GM19240 (cell line): Measurements from ENCODE around the gene LMTK2.

Experiments
- DNase-seq: peaks from one replicate; pipeline ENCODE4 v3.0.0; 2011; ENCODE audit warnings: low spot score; ENCODE audit not compliant: insufficient read length

LMTK2 gene

GRCh38 chr7:98174334-98175259 lies 67.9 kb downstream of the LMTK2 start:
- DNase-seq, result no peak

- DNase-seq, result no peak
Measured at GRCh38 chr7:98175260-98175940, 68.7 kb downstream of the LMTK2 start.

DNA sequence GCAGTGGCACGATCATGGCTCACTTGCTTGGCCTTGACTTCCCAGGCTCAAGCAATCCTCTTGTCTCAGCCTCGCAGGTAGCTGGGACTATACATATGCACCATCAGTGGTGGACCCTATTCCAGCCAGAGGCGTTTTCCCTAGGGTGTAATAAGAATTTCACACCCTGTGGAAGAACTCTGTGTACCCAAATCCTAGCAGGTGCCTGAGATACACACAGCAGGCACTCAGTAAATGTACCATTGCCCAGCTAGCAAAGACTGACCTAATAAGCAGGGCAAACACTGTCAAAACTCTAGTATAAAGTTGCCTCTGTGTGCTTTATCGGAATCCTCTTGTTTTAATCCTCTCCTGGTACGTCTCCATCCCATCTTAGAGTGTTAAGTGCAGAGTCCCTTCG lies 70.9 kb downstream of the LMTK2 start:
- no peak for DNase-seq

DNA sequence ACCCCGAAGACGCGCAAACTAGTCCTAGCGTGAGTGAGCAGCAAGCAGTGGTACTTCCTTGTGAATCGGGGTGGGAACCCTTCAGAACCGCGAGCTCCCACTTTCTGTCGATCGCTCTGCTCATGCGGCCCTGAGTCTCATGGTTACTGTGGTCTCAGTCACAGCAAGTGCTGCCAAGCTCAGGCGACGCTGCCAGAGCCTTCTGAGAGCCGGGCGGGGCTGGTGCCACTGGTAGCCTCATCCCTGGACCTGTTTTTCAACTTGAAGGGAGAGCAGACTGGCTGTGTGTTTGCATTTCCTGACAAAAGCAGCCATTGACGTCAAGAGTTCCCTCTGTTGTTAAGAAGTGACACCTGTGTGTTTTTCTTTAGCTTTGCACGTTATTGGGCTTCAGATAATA lies 71.7 kb downstream of the LMTK2 start:
- DNase-seq, result no peak

DNA sequence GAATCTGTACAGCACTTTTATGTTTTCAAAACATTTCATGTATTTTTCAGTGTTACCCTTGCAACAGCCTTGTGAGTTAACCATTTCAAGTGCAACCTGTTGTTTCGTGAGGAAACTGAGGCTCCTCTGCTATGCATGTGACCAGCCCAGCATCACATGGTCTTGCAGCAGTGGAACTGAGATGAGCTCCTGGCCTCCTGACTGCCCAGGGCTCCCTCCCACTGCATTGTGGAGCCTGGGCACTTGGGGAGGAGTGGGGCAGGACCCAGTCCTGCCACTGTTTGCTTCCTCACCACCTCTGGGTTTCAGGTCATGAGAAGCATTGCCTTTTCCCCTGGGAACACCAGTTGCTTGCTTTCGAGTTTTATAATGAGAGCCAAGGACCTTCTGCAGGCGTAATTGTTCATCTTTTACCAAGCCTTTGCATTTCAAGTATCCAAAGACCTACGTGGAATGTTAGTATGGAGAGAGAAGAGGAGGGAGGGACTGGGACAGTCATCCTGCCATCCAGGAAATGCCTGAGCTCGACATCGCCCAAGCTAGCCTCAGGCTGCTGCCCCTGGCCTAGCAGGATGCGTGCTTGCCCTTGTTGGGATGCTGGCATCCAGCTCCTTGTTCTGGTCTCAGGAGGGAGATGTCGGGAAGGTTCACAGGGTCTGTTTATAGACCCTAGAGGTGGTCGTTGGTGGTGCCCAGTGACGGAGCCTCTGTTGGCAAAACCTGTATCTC lies 72.3 kb downstream of the LMTK2 start:
- DNase-seq, result no peak

DNA sequence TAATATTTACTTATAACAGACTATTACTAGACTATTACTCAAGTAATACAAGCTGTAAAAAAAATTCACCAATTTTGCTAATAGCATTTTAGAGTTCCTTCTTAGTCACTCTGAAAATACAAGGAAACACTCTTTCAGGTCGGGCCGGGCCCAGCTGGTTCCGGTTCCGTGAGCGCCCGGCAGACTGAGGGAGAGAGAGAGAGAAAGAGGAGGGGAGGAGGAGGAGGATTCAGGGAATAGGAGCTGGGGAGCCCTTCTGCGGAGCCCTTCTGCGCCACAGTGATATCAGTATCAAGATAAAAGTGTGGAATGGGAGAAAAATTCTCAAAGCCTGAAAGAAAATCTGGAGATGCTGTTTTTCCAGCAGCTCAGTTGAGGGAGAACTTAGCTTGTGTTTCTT lies 74.1 kb downstream of the LMTK2 start:
- no peak for DNase-seq

DNA sequence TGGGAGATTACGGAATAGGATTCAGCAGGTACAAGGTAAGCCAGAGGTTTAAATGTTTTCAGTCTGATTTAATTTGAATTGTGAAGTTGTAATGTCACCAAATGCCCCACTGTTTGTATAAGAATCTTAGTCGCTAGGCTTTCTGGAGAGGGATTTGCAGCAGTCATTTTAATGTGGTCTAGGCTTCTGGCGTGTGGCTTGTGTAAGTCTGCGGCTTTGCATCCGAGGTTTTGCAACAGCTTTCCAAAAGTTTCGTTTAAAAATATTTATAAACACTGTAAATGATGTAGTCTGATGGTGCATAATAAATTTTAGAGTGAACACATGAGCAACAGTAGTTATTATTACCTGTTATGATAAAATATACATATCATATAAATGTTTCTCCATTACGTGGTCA lies 78.4 kb downstream of the LMTK2 start:
- DNase-seq, result no peak

GRCh38 chr7:98186452-98187137 lies 79.9 kb downstream of the LMTK2 start:
- DNase-seq, result no peak

DNA sequence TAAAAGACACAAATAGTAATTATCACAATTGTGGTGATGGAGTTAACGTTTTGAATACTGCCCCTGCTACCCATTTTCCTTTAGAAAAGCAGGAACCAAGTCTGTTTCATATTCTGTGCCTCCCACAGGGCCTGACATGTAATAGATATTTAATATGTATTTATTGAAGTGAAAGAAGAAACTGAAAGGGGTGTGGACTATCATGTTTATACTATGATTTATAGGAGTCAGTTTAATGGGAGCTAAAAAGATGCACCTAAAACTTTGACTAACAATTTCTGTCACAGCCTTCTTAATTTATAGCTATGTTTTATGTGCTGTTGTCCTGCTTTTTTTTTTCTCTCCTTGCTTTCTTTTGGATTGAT lies 80.5 kb downstream of the LMTK2 start:
- no peak for DNase-seq

GRCh38 chr7:98189559-98189958 lies 82.9 kb downstream of the LMTK2 start:
- no peak for DNase-seq

GRCh38 chr7:98191668-98192431 lies 85.2 kb downstream of the LMTK2 start:
- DNase-seq, result no peak

DNA sequence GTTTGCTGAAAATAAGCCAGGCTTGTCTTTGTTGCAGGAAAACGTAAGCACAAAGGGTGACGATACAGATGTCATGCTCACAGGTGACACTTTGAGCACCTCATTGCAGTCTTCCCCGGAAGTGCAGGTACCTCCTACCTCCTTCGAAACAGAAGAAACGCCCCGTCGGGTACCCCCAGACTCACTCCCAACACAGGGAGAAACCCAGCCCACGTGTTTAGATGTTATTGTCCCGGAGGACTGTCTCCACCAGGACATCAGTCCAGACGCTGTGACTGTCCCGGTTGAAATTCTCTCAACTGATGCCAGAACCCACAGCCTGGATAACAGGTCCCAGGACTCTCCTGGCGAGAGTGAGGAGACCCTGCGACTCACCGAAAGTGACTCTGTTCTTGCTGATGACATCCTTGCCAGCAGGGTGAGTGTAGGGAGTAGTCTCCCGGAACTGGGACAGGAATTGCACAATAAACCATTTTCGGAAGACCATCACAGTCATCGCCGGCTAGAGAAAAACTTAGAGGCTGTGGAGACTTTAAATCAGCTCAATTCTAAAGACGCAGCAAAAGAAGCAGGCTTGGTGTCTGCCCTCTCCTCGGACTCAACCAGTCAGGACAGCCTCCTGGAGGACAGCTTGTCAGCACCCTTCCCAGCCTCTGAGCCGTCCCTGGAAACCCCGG lies 86.3 kb downstream of the LMTK2 start:
- no peak for DNase-seq

DNA sequence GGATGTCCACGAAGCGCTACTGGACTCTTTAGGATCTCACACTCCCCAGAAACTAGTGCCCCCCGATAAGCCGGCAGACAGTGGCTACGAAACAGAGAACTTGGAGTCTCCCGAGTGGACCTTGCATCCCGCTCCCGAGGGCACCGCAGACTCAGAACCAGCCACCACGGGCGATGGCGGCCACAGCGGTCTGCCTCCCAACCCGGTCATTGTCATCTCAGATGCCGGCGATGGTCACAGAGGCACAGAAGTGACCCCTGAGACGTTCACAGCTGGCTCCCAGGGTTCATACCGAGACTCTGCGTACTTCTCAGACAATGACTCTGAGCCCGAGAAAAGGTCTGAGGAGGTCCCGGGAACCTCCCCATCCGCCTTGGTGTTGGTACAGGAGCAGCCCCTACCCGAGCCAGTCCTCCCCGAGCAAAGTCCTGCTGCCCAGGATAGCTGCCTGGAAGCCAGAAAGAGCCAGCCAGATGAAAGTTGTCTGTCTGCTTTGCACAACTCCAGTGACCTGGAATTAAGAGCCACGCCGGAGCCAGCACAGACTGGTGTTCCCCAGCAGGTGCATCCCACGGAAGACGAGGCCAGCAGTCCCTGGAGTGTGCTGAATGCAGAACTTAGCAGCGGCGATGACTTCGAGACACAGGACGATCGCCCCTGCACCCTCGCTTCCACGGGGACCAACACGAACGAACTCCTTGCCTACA lies 87.0 kb downstream of the LMTK2 start:
- DNase-seq, result no peak

DNA sequence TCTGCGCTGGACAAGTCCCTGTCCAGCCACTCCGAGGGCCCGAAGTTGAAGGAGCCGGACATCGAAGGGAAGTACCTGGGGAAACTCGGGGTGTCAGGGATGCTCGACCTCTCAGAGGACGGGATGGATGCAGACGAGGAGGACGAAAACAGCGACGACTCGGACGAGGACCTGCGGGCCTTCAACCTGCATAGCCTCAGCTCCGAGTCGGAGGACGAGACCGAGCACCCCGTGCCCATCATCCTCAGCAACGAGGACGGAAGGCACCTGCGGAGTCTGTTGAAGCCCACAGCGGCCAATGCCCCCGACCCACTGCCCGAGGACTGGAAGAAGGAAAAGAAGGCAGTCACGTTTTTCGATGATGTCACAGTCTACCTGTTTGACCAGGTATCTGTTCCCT lies 87.5 kb downstream of the LMTK2 start:
- no peak for DNase-seq

- DNase-seq, result no peak
Measured at GRCh38 chr7:98194672-98195457, 88.2 kb downstream of the LMTK2 start.

- no peak for DNase-seq
Measured at GRCh38 chr7:98196706-98197605, 90.3 kb downstream of the LMTK2 start.

DNA sequence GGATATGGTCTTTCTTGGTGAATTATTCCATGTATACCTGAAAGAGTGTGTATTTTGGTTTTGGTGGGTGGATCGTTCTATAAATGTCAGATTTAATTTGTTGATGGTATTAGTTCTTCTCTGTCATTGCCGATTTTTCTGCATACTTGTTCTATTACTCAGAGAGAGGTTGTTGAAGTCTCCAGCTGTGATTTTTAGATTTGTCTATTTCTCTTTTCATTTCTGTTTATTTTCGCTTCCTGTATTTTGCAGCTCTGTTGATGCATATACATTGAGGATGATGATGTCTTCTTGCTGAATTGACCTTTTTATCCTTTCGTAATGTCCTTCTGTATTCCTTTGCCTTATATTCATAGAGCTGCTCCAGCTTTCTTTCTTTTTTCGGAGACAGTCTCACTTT lies 92.5 kb downstream of the LMTK2 start:
- no peak for DNase-seq

- no peak for DNase-seq
Measured at GRCh38 chr7:98200364-98200763, 93.7 kb downstream of the LMTK2 start.
